Measurements from ENCODE around the gene TIMP3.

TIMP3 gene

DNA sequence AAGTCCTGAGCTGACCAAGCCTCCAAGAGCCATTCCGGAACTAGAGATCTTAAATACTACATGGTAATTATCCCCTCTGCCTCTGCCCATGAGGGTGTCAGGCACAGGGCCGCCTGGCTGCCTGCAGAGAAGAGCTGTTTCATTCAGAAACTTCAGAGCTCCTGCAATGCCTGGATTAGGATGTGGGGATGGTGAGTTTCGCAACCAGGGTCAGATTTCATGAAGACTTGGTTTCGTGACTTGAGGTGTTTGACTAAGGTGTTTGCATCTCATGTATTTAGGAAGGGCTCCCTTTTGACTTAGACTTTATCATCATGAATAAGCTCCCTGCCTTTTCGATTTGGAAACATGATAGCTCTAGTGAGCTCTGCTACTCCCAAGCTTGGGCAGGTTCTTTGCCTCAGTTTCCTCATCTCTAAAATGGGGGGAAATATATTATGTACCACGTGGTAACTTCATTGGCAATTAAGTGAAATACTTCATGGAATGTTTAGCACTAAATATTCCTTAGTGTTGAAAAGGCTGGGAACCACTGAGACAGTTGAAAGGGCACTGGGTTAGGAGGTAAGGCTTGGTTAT lies 9.1 kb downstream of the TIMP3 start (continued):
- no peak for TF ChIP-seq ZNF175 (tag by site-specific recombination; IDR thresholded peaks at IDR 0.05)
- TF ChIP-seq WT1 (tag by site-specific recombination; IDR thresholded peaks at IDR 0.05): no peak
- TF ChIP-seq PRDM10 (tag by site-specific recombination; IDR thresholded peaks at IDR 0.05): 0 out of 2 replicates have a peak, but pooled peaks have one; percentile 32
- TF ChIP-seq ZFHX2 (tag by site-specific recombination; conservative IDR thresholded peaks at IDR 0.05): no peak
- no peak for TF ChIP-seq ZNF510 (tag by site-specific recombination; IDR thresholded peaks at IDR 0.05; ENCODE audit: insufficient replicate concordance)
- no peak for TF ChIP-seq ZNF596 (tag by site-specific recombination; IDR thresholded peaks at IDR 0.05)
- TF ChIP-seq ZNF350 (tag by site-specific recombination; IDR thresholded peaks at IDR 0.05): no peak
- TF ChIP-seq ZNF555 (tag by site-specific recombination; conservative IDR thresholded peaks at IDR 0.05): no peak
- no peak for TF ChIP-seq ZSCAN5A (tag by site-specific recombination; IDR thresholded peaks at IDR 0.05)
- no peak for TF ChIP-seq ZNF112 (tag by site-specific recombination; IDR thresholded peaks at IDR 0.05)
- no peak for TF ChIP-seq ZNF449 (tag by site-specific recombination; IDR thresholded peaks at IDR 0.05)
- TF ChIP-seq BCL11B (tag by site-specific recombination; IDR thresholded peaks at IDR 0.05; ENCODE audit: low read depth): no peak
- TF ChIP-seq ZNF624 (tag by site-specific recombination; IDR thresholded peaks at IDR 0.05): no peak
- no peak for TF ChIP-seq ZNF221 (tag by site-specific recombination; IDR thresholded peaks at IDR 0.05; ENCODE audit: borderline replicate concordance)
- no peak for TF ChIP-seq ZNF169 (tag by site-specific recombination; IDR thresholded peaks at IDR 0.05)
- no peak for TF ChIP-seq ZNF26 (tag by site-specific recombination; IDR thresholded peaks at IDR 0.05)
- TF ChIP-seq ZBTB1 (tag by site-specific recombination; IDR thresholded peaks at IDR 0.05): no peak
- no peak for TF ChIP-seq ZNF48 (tag by site-specific recombination; IDR thresholded peaks at IDR 0.05)
- peak; percentile 86 for TF ChIP-seq ZIC2 (tag by site-specific recombination; IDR thresholded peaks at IDR 0.05)
- TF ChIP-seq, protein P1, sequence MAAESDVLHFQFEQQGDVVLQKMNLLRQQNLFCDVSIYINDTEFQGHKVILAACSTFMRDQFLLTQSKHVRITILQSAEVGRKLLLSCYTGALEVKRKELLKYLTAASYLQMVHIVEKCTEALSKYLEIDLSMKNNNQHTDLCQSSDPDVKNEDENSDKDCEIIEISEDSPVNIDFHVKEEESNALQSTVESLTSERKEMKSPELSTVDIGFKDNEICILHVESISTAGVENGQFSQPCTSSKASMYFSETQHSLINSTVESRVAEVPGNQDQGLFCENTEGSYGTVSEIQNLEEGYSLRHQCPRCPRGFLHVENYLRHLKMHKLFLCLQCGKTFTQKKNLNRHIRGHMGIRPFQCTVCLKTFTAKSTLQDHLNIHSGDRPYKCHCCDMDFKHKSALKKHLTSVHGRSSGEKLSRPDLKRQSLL (tag by site-specific recombination; IDR thresholded peaks at IDR 0.05): no peak
- TF ChIP-seq MYNN (tag by site-specific recombination; IDR thresholded peaks at IDR 0.05; ENCODE audit: borderline replicate concordance): no peak
- TF ChIP-seq HOXD13 (CRISPR knock-in tag; IDR thresholded peaks at IDR 0.05; ENCODE audit: borderline replicate concordance): no peak
- peak; percentile 93 for TF ChIP-seq SP7 (tag by site-specific recombination; IDR thresholded peaks at IDR 0.05)
- TF ChIP-seq, protein P2, sequence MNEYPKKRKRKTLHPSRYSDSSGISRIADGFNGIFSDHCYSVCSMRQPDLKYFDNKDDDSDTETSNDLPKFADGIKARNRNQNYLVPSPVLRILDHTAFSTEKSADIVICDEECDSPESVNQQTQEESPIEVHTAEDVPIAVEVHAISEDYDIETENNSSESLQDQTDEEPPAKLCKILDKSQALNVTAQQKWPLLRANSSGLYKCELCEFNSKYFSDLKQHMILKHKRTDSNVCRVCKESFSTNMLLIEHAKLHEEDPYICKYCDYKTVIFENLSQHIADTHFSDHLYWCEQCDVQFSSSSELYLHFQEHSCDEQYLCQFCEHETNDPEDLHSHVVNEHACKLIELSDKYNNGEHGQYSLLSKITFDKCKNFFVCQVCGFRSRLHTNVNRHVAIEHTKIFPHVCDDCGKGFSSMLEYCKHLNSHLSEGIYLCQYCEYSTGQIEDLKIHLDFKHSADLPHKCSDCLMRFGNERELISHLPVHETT (tag by site-specific recombination; IDR thresholded peaks at IDR 0.05): no peak
- 0 out of 2 replicates have a peak, but pooled peaks have one; percentile 17 for TF ChIP-seq FEZF1 (tag by site-specific recombination; IDR thresholded peaks at IDR 0.05)
- no peak for TF ChIP-seq ZBTB44 (tag by site-specific recombination; IDR thresholded peaks at IDR 0.05)
- TF ChIP-seq ZNF155 (tag by site-specific recombination; IDR thresholded peaks at IDR 0.05): no peak
- TF ChIP-seq ZNF660 (tag by site-specific recombination; IDR thresholded peaks at IDR 0.05): peak; percentile 44; the same call in 1 of the 2 replicates

Data from HEK293 (cell line).